GM19043 (cell line): Measurements from ENCODE around the gene CASP12.

Source experiments
- ATAC-seq: cut with Tn5 transposase; IDR thresholded peaks from one replicate; pipeline ENCODE4 v1.9.1; 2021; ENCODE audit warnings: low read depth; ENCODE audit not compliant: unreplicated experiment

CASP12 gene

DNA sequence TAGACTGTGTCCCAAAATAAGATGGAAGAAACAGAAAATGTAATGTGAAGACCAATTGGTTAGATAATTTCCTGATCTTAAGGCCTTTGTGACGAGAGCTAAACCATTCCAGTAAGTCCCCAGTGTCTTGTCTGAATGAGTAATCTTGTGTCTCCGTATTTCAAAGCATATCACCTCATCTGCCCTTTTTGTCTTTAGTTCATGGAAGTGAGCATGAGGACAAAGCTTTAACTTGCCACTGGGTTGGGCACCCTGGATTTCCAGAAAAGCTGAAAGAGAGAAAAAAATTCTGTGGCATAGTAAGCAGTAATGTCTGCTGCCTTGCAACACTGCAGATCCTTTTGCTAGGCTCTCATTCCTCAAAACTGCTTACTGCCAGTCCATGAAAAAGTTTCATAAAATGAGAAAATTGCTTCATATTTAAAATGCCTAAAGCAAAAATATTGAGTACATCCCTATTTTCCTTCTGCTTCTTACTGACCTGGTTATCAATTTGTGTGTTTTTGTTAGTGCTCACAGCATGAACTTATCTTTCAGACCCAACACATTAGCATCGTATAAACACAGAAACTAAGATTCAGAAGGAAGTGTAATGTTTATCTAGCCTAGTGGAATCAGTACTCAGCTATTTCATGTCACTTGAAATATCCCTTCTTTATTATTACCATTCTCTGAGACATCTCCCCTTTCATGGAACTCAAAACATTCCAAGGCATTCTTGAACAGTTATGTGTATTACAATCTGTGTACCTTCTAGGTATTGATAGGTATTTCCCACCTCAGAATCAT is 5.3 kb downstream of the CASP12 start:
- ATAC-seq, result no peak

DNA sequence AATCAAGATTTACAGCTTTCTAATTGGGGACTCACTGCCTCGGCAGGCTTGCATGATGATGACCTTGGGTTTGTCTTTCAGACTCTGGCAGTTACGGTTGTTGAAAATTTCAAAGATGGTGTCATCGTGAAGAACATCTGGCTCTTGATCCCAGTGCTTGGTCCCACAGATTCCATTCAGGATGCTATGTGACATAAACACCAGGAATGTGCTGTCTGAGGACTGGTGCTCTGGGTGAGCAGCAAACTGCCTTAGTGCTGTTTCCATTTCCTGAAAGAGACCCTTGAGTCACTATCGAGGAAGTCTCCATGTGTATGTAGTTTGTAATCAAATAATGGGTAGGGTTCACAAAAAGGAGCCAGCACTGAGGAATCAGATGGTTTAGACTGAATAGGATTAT is 7.1 kb downstream of the CASP12 start:
- ATAC-seq, result no peak

DNA sequence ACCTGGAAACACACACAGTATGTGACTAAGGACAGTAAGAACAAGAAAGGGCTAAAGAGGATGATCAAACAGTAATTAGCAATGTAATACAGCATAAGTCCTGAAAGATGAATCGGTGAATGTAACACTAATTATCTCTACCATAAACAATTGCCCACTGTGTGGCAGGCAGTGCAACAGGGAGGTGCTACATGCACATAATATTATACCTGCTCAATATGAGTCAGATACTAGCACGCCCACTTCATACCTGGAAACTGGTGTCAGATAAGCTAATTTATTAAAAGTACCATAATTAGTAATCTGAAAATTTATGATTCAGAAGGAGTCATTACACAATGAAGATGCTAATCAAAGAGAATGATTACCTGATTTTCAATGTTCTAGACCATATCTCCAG is 14.9 kb downstream of the CASP12 start:
- no peak for ATAC-seq

DNA sequence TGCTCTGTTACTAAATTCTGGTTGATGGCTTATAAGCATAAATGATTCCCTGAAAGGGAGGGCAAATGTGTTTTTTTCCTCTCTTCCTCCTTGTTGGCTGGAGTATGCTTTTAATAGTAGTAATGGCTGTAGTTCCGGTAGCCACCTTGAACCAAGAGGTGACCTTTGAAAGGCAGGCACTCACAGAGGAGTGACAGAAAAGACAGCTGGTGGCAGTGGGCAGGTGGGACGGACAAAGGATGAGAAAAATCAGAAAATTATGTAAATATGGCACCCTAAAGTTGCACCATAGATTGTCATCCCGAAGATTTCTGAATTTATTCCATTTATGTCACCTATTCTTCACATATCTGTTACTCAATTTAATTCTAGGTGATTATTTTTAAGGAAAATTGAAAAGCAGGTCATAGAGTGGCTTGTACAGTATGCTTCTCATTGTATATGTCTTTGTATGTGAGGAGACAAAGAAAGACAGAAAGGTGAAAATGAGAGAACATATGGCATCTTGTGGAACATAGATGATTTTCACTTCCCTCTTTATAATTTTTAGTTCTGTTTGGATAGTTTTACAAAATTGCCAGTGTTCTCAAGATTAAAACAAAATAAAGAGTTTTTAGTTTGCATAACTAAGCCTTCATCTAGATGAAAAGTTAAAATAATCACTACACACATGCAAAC is 17.0 kb downstream of the CASP12 start:
- ATAC-seq, result peak; percentile 73

DNA sequence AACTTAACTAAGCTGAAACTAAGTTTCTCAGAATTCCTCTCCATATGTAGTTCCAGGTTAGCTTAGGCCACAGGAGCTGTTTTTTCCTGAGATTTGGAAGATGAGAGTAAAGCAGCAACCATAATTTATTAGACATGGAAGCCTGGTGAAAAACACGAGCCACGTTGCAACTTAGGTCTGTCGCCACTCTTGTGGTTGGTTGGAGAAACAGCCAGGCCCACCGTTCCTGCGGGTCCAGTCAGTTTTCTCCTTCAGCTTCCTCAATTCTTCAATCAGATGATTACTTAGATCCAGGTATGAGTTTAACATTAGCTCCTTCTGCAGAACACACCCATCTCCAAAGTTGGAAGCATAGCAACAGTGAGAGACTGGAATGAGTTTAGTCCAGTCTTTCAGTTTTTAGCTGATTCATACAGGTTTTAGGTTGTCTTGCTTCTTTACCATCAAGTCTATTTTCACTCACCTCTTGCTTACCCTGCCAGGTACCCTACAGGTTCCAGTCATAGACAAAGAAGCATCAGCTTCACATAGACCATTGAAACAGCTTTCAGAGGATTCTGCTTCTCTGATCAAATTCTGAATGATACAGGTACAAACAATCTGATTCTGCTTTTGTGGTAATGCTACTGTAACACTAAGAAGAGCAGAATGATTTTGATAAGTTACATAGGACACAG is 18.6 kb downstream of the CASP12 start:
- ATAC-seq, result no peak

DNA sequence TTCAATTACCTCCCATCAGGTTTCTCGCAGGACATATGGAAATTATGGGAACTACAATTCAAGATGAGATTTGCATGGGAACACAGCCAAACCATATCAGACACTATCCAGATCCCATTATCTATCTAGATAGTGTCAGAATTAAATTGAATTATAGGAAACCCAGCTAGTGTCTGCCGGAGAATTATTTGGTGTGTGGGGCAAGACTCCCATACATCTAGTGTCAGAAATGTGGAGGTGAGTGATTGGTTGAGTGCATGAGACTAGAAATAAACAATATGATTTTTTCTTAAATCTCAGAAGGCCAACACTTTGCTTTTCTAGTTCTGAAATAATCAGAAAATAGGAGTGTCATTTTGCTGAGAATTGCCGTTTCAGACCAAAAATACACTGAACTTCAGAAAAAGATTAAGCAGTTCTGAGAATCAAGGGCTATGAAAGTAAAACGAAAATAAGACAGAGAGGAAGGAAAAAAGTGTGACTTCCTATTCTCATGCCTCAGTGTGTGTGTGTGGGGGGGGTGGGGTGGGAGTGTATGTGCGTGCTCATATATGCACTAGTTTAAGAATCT is 21.3 kb downstream of the CASP12 start:
- ATAC-seq, result no peak

DNA sequence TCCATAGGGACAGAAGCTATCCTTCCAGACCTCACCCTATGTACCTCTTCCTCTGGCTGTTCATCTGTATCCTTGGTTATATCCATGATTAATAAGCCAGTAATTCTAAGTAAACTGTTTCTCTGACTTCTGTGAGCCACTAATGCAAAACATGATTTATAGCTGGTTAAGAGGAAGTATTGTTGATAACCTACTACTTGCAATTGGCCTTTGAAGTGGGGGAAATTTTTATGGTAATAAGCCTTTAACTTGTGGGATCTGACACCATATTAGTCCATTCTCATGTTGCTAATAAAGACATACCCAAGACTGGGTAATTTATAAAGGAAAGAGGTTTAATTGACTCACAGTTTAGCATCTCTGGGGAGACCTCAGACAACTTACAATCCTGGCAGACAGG is 21.9 kb downstream of the CASP12 start:
- ATAC-seq, result no peak

DNA sequence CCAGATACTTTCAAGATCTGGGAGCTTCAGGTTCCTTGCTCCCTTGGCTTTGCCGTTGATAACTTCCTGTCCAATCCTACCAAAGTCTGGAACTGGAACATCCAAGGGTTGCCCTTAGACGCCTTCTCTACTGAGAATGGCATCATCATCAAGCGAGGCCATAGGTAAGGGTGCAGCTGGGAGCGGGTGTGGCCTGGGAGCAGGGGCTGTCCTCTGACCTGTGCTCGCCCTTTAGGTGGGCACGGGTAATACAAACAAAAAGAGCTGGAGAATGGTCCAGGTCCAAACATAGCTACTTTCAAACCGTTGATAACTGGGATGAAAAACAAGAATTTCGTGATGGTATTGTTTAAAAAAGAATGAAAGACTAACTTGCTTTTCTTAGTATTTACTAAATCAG is 25.0 kb downstream of the CASP12 start:
- ATAC-seq, result no peak

DNA sequence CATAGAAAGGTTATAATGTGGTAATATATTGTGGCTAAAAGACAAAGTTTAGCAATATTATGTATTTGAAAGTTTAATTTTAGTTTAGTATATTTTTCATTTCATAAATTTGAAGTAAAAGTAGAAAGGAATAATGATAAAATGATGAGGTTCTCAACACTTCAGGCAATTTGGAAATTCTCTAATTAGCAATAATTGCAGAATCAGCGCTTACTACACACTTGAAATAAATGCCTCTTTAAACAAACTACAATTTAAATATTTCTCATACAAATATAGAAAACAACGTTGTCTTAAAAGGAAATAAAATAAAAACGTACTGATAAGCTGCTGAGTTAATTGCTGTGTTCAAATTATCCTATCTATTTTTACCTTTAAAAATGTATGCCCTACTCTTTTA is 25.9 kb downstream of the CASP12 start:
- ATAC-seq, result no peak

DNA sequence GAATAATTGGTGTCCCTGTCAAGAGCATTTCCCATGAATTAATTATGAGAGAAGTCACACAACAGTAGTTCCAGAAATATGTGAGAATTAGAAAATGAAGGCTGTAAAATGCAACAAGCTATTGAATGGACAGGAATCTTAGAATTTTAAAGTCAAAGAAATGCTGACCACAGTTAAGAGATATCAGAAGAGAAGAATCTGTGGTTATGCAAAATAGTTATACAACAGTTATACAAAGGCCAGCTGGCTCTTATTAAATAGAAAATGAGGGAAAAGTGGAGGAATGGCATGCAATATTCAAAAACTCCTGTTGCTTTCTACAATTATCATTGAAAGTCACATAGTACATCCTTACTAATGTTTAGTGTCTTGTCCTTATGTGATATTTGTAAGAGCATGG is 27.4 kb downstream of the CASP12 start:
- ATAC-seq, result no peak

DNA sequence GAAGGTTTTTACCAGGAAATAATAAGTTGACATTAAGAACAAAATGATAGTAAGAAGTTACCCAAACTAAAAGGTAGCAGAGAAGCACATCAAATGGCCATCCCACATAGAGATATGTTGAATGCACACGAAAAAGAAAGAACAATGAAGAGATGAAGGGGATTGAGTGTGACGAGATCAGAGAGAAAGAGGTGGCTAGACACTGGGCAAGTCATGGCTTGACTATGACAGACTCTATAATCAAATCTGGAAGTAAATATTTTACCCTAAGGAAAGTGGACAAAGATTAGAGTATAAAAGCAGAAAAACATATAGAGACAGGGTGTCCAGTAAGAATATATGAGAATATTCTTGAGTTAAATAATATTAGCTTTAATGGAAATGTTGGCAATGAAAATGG is 31.4 kb downstream of the CASP12 start:
- no peak for ATAC-seq

DNA sequence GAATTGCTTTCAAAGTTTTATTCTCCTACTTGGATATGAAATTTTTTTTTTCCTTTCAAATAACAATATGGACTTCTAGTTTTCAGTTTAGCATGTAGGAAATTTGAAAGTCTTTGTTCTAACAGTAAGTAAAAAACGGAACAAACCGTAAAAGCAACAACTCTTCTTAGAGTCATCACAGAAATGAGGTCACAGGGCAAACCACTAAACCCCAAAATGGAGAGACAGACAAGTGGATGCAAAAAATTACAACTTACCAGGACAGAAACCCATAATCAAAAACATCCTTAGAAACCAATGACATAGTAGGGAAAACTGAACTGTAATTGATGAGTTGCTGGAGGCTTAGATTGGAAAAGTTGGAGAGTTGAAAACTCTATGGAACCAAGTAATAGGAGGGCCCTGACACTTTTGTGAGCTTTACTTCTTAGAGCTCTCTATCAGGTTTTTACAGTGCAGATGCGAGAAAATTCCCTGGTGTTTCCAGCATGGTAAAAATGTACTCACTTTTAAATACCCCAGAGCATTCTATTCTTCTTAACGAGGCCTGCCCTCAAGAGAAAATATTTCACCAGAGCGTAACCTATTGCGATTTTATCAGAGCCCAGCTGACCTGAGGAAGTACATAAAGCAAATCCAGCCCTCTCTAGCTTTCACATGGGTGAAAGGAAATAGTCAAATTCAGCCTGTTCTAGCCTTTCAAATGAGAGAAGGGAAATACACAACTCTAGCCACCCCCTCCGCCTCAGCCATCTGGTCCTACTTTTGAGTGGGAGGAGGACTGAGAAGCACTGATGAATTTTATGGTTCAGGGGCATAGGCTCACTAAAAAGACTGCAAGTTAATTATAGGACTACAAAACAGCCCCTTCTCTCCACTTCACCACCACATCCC is 39.1 kb downstream of the CASP12 start:
- ATAC-seq, result peak; percentile 64

DNA sequence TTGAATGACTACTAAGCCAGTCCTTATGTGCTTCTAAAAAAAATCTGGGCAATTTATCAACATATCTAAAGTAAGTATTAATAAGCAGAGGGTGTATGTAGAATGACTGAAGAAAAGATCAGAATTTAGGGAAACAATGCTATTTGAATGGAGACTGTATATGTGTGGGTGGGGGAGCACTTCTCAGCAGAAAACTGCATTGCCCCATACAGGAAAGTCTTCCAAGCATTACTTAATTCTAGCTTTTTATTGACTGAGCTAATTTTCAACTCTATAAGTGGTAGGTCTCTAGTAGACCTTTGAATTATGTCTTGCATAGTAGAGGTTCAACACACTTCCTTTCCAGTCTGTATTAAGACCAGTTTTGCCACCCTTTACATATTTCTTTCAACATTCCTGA is 41.7 kb downstream of the CASP12 start:
- no peak for ATAC-seq

DNA sequence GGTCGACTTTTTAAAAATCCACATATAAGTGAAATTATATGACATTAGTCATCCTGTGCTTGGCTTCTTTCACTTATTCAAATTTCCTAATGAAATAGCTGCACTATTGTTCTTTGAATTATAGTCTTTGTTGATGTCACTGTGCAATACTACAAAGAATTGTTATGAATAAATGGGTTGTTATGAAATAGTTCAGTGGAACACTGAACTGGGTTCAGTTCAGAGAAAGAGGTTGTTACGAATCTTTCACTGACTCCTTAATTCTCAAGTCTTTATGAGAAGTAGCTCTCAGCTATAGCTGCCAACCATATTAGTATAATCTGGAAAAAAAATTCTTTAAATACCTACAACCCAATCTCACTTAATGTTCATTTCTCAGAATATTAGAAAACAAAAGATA is 42.3 kb downstream of the CASP12 start:
- ATAC-seq, result no peak

DNA sequence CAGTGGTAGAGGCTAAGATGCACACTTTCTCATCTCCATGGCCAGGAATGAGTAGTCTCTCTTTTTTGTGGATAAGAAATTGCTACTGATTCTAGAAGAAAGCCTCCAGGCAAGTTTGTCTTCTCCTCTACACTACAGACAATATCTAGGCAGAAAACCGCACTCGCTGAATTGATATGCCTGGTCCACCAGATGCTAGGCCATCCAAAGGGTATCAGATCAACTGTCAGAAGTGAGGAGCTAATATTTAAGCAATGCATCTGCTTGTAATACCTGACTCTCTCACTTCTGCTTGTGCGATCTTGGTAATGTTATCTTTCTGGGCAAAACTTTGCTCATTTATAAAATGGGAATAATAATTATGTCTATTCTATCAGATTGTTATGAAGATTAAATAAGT is 45.0 kb downstream of the CASP12 start:
- ATAC-seq, result no peak

DNA sequence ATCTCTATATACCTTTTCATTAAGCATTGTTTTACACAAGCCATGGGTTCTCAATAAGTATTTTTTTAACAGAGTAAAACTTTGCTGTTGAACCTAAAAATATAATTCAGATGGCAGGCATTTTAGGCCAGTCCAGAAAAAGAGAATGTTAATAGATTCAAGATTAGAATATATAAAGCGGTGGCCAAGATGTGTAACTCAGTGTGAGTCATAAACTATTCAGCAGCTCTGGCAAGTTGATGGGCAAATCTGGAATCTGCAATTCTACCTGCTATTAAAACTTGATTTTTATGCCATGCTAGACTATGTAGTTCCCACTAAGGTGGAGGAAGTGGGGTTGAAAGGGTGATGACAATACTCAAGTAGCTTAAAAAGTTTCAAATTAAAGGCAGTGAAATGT is 45.4 kb downstream of the CASP12 start:
- ATAC-seq, result no peak

DNA sequence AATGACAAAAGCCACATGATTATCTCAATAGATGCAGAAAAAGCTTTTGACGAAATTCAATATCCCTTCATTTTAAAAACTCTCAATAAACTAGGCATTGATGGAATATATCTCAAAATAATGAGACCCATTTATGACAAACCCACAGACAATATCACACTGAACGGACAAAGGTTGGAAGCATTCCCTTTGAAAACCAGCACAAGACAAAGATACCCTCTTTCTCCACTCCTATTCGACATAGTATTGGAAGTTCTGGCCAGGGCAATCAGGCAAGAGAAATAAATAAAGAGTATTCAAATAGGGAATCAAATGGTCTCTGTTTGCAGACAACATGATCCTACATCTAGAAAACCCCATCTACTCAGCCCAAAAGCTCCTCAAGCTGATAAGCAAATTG is 52.0 kb downstream of the CASP12 start:
- ATAC-seq, result no peak

DNA sequence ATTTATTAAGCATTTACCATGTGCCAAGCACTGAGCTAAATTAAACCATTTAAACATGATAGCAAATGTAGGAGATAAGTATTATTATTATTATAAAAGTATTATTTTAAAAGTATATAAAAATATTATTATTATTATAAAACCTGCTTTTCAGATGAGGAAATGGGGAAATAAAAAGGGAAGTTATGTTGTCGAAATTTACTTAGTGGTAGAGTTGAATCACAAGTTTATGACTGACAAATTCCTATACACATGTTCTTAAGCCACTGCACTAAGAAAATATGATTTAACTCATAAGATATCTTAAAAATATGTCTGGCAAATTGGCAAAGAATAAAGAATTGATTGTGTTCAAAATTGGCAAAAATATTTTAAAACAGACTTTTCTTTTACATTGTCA is 53.8 kb downstream of the CASP12 start:
- ATAC-seq, result no peak

DNA sequence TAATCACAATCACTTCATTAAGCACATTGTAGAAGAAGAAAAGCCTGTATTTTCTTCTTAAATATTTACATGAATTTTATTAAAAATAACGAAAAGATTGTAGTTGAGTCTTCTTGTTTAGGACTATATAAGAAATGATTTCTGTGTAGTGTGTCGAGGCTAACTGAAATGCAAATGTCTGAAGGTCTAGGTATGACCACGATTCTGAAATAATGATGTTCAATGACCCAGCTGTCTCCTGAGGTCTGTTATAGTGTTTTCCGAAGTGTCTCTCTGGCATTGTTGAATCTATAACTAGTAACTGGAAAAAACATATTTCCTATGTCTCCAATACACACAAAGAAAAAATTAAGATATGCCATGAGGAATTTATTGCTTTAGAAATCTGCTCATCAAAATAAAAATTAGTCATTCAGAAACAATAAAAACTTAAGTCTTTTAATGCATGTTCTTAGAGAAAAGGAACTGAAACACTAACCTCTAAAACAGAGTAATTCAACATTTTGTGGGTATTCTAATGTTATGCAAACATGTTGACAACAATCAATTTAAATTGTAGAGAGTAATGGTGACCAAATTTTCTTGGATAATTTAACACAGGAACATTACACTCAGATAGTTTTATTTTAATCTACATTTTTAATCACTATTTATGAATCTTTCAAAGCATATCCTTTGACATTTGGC is 55.0 kb downstream of the CASP12 start:
- no peak for ATAC-seq

DNA sequence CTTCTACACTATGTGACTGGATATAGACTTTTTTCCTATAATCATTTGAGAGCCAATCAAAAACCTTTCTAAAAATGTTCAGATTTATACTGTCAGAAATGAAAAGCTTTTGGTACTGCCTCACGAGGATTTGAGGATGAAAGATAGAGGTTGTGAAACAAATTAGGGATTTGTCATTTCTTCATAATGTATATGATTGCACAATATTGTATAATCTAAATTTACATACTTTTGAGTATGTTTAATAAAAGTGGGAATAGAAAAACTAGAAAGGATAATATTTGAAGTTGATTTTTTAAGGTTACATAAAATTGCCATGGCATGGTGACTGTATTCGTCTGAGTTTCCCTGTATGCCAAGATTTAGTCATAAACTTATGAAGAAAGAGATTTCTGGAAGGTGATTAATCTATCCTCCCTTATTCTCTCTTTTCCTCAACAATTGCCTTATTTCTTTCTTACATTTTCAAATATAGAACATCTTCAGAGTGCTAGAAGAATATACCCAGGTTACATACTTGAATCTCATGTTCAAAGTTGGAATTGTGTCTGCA is 56.2 kb downstream of the CASP12 start:
- no peak for ATAC-seq
